GM12878 (cell line): ENCODE measurements around the gene B3GALT6. TPM values are rescaled to one million over a fixed set of nuclear protein-coding genes. Genes with fewer than 3 reads are reported as not detected.

Experiments used
- ATAC-seq: fragments of 200-7000 bp; cut with Tn5 transposase; 3 replicates; pipeline ENCODE4 v1.9.1; 2020; ENCODE audit warnings: mild to moderate bottlenecking, moderate library complexity
- BruUV-seq: library from RNA; stranded (reverse); fragments of 400-500 nt; replicated peaks from 2 replicates; lab custom pipeline; 2021; lab: Mats Ljungman, UMichigan
- CTCF ChIA-PET: fragments of 300-600 bp; sonication (Branson Sonifier 250); formaldehyde crosslinking; extraction: SDS; loops from one replicate; lab custom pipeline; 2021; ENCODE audit warnings: inconsistent platforms; lab: Yijun Ruan, JAX
- POLR2A ChIA-PET: fragments of 350-600 bp; formaldehyde crosslinking; extraction: SDS; loops from one replicate; lab custom pipeline; 2021; ENCODE audit warnings: inconsistent platforms; lab: Charles Lee
- RAD21 ChIA-PET: fragments of 300-600 bp; sonication (Branson Sonifier 250); formaldehyde crosslinking; loops from one replicate; lab custom pipeline; 2023; ENCODE audit warnings: antibody characterized with exemption; ENCODE audit not compliant: unreplicated experiment; lab: Charles Lee
- SMC1A ChIA-PET: fragments of 300-600 bp; sonication (Branson Sonifier 250); formaldehyde crosslinking; loops from one replicate; lab custom pipeline; 2023; ENCODE audit not compliant: unreplicated experiment, uncharacterized antibody; lab: Charles Lee
- DNase-seq: peaks from one replicate; pipeline ENCODE4 v3.0.0-alpha.2; 2011; ENCODE audit warnings: low read depth, low spot score
- FAIRE-seq: peaks from 3 replicates; lab custom pipeline; 2011; peaks lifted over from hg19 to GRCh38; lab: Jason Lieb, UNC
- H2AFZ ChIP-seq: 2 replicates; pipeline ENCODE4 v1.6.0; 2011; ENCODE audit warnings: low read depth, low read length, control low read depth; ENCODE audit not compliant: control insufficient read depth
- H3K27ac ChIP-seq: 2 replicates; pipeline ENCODE4 v1.5.1; 2011; ENCODE audit warnings: control low read depth; ENCODE audit not compliant: control insufficient read depth, insufficient read depth
- H3K27me3 ChIP-seq, 2 experiments: replicated peaks in 1 of 2; 2 replicates each; pipeline versions ENCODE4 v1.6.0 to v1.6.1; 2011; ENCODE audit warnings: low read length in 1 of 2; ENCODE audit not compliant: control insufficient read depth in 2 of 2, insufficient read depth in 2 of 2
- H3K36me3 ChIP-seq, 2 experiments: 2 replicates each; pipeline ENCODE4 v1.5.1; 2011; ENCODE audit warnings: low read length in 1 of 2; ENCODE audit not compliant: control insufficient read depth in 2 of 2, insufficient read depth in 2 of 2
- H3K4me1 ChIP-seq: 2 replicates; pipeline ENCODE4 v1.6.1; 2011; ENCODE audit warnings: mild to moderate bottlenecking, low read length, moderate library complexity, mixed read lengths; ENCODE audit not compliant: control insufficient read depth, insufficient read depth
- H3K4me2 ChIP-seq: 2 replicates; pipeline ENCODE4 v1.6.0; 2011; ENCODE audit warnings: control low read depth; ENCODE audit not compliant: control insufficient read depth, insufficient read depth
- H3K4me3 ChIP-seq: fragments of 200-600 bp; sonication (generic); 2 replicates; pipeline ENCODE4 v1.5.1; 2016
- H3K79me2 ChIP-seq: 2 replicates; pipeline ENCODE4 v1.6.0; 2011; ENCODE audit warnings: low read length; ENCODE audit not compliant: control insufficient read depth, insufficient read depth
- H3K9ac ChIP-seq: 2 replicates; pipeline ENCODE4 v1.8.0; 2011; ENCODE audit warnings: low read length, control low read depth, mixed read lengths; ENCODE audit not compliant: control insufficient read depth, insufficient read depth
- H3K9me3 ChIP-seq: replicated peaks from 3 replicates; pipeline ENCODE4 v1.5.1; 2011; ENCODE audit warnings: mild to moderate bottlenecking, low read length; ENCODE audit not compliant: control insufficient read depth, insufficient read depth
- H4K20me1 ChIP-seq: 2 replicates; pipeline ENCODE4 v1.6.0; 2011; ENCODE audit not compliant: control insufficient read depth, insufficient read depth
- GATAD2B ChIP-seq: fragments of 450-650 bp; conservative IDR thresholded peaks from 2 replicates; pipeline ENCODE4 v1.6.1; 2017; ENCODE audit warnings: low read depth, mild to moderate bottlenecking, moderate library complexity
- IKZF1 ChIP-seq: fragments of 450-650 bp; conservative IDR thresholded peaks from 2 replicates; pipeline ENCODE4 v1.6.1; 2017; ENCODE audit warnings: antibody characterized with exemption, mild to moderate bottlenecking
- MLLT1 ChIP-seq: fragments of 450-650 bp; IDR thresholded peaks from 2 replicates; pipeline ENCODE4 v1.6.1; 2016; ENCODE audit warnings: mild to moderate bottlenecking
- NFIC ChIP-seq: IDR thresholded peaks from 2 replicates; pipeline ENCODE4 v1.6.1; 2012; ENCODE audit warnings: low read depth, mild to moderate bottlenecking, inconsistent platforms, low read length, moderate library complexity
- PBX3 ChIP-seq: IDR thresholded peaks from 2 replicates; pipeline ENCODE4 v1.6.1; 2011; ENCODE audit warnings: mild to moderate bottlenecking, low read depth, low read length, moderate library complexity; ENCODE audit not compliant: insufficient replicate concordance
- PKNOX1 ChIP-seq: fragments of 450-650 bp; IDR thresholded peaks from 2 replicates; pipeline ENCODE4 v1.6.1; 2016; ENCODE audit warnings: mild to moderate bottlenecking
- POLR2A ChIP-seq: IDR thresholded peaks from 2 replicates; pipeline ENCODE4 v1.6.1; 2011; ENCODE audit warnings: low read depth, mild to moderate bottlenecking, low read length
- SREBF1 ChIP-seq: IDR thresholded peaks from 2 replicates; pipeline ENCODE4 v1.6.1; 2012; ENCODE audit warnings: mild to moderate bottlenecking, low read length
- TARDBP ChIP-seq: IDR thresholded peaks from 2 replicates; pipeline ENCODE4 v1.6.1; 2016; ENCODE audit warnings: borderline replicate concordance
- YY1 ChIP-seq: IDR thresholded peaks from 2 replicates; pipeline ENCODE4 v1.6.1; 2011; ENCODE audit warnings: low read depth, mild to moderate bottlenecking, low read length
- WGBS: methylation state at CpG from one replicate; pipeline ENCODE4 v1.1.6; 2016; ENCODE audit warnings: low lambda C conversion rate; ENCODE audit not compliant: insufficient replicate concordance, insufficient coverage; ENCODE audit errors: missing lambda C conversion rate; 5-methylcytosine and 5-hydroxymethylcytosine counted together
- in situ Hi-C: fragments of 300-500 bp; cut with MboI; formaldehyde crosslinking; loops from 9 replicates; pipeline ENCODE4 v1.14.3; 2018; ENCODE audit warnings: mixed read lengths
- intact Hi-C: fragments of 100-400 bp; cut with micrococcal nuclease; formaldehyde crosslinking; loops from one replicate; pipeline ENCODE4 v1.14.2; 2022; ENCODE audit not compliant: unreplicated experiment
- polyA plus RNA-seq, 11 experiments: library from polyadenylated mRNA; depleted of rRNA in 4 of 11; unstranded in 6 of 11; stranded (reverse) in 5 of 11; fragments of >200 nt; fragmentation: Nextera tagmentation in 4 of 11; fragmentation: Illumina TruSeq in 1 of 11; extraction: Ambion mirVana in 4 of 11; extraction: Trizol in 1 of 11; gene quantifications; 1 replicate in 1 of 11; 2 replicates in 10 of 11; pipeline versions ENCODE4 v1.2.1 to v1.2.3, GENCODE V29; 2011 to 2016; ENCODE audit warnings: inconsistent platforms in 2 of 11, missing spikeins in 2 of 11, low read depth in 1 of 11
- total RNA-seq, 4 experiments: library from RNA; depleted of rRNA in 3 of 4; stranded (reverse); fragments of >200 nt in 3 of 4; fragmentation: Illumina TruSeq in 1 of 4; extraction: Trizol in 1 of 4; gene quantifications; 2 replicates each; pipeline versions ENCODE4 v1.2.1 to v1.2.3, GENCODE V29; 2013 to 2021

The B3GALT6 gene
- total and polyA plus RNA-seq, 10 of the 15 experiments (the other 5 are each of a cell fraction or from before 2014, with no cell fraction given): 0.53 to 20.8 (median 4.5) TPM

- ChIA-PET CTCF (interaction anchor here (0.9 to 1.6 kb wide), 2 partner anchors 19 to 148 kb away, joined by 3 to 8 read pairs; no protein-coding TSS in a partner anchor), SMC1A (no interaction called here), RAD21 (no interaction called here), POLR2A (interaction anchor here (0.6 kb wide), 1 partner anchor 11 kb away, joined by 3 read pairs; no protein-coding TSS in a partner anchor)
- peak overlapping the region; percentile 100 for H3K4me2 ChIP-seq
- BruUV-seq: no TSS peak
- H4K20me1 ChIP-seq: peaks cover 4% of the 10 kb centered on the region; the same call in 1 of the 2 replicates
- intact Hi-C loops: no loop called here
- WGBS: 27% methylated on average over 7 of the region's 7 CpGs
- no peaks in the 10 kb centered on the region for H3K27me3 ChIP-seq
- H3K79me2 ChIP-seq: peaks cover 44% of the 10 kb centered on the region
- H2AFZ ChIP-seq: no peak overlapping the region
- H3K9ac ChIP-seq: 0 out of 2 replicates have a peak overlapping the region, but pooled peaks have one; percentile 19
- ATAC-seq: no peak
- H3K36me3 ChIP-seq: peaks cover 8 to 10% of the 10 kb centered on the region in 2 experiments; a peak in 3 of 4 replicates
- DNase-seq: no peak
- peak overlapping the region; percentile 56; the same call in 1 of the 2 replicates for H3K4me3 ChIP-seq
- TF ChIP-seq NFIC: no peak
- 0 out of 2 replicates have a peak, but pooled peaks have one; percentile 20 for TF ChIP-seq IKZF1
- FAIRE-seq: no peak
- no peaks in the 10 kb centered on the region for H3K9me3 ChIP-seq
- peak overlapping the region; percentile 1; the same call in 1 of the 2 replicates for H3K27ac ChIP-seq
- in situ Hi-C loops: no loop called here
- H3K4me1 ChIP-seq: peaks cover 18% of the 10 kb centered on the region
These were observed 38.8 kb downstream of the B3GALT6 start for GRCh38 chr1:1270813-1271212.

GRCh38 chr1:1272341-1273208 is 40.5 kb downstream of the B3GALT6 start:
- Histone ChIP-seq H3K9me3 (no peaks in the 10 kb centered on the region), H3K4me3 (peak overlapping the region; percentile 78), H4K20me1 (peaks cover 4% of the 10 kb centered on the region; the same call in 1 of the 2 replicates), H3K9ac (peak overlapping the region; percentile 92), H2AFZ (no peak overlapping the region), H3K27me3 (no peaks in the 10 kb centered on the region), H3K4me1 (peaks cover 18% of the 10 kb centered on the region), H3K27ac (peak overlapping the region; percentile 78), H3K36me3 (peaks cover 5 to 6% of the 10 kb centered on the region in 2 experiments; a peak in 3 of 4 replicates), H3K4me2 (peak overlapping the region; percentile 100), H3K79me2 (peaks cover 44% of the 10 kb centered on the region)
- WGBS: 16% methylated on average over 43 of the region's 43 CpGs
- ATAC-seq (no peak; the same call in 2 of the 3 replicates), DNase-seq (no peak), FAIRE-seq (no peak)
- ChIA-PET RAD21 (interaction anchor here (1.6 kb wide), 1 partner anchor 150 kb away, joined by 6 read pairs; no protein-coding TSS in a partner anchor), SMC1A (interaction anchor here (1.2 kb wide), 1 partner anchor 18 kb away, joined by 5 read pairs; no protein-coding TSS in a partner anchor), POLR2A (interaction anchor here (0.6 to 1.4 kb wide), 5 partner anchors 17 to 306 kb away, joined by 3 to 5 read pairs (median 4); no protein-coding TSS in a partner anchor), CTCF (interaction anchor here (0.6 to 0.7 kb wide), 2 partner anchors 150 to 151 kb away, joined by 3 read pairs; no protein-coding TSS in a partner anchor)
- intact Hi-C loops: no loop called here
- no TSS peak for BruUV-seq
- peak; percentile 63; the same call in 1 of the 2 replicates for TF ChIP-seq MLLT1
- TF ChIP-seq PBX3: peak; percentile 54
- no peak for TF ChIP-seq GATAD2B
- TF ChIP-seq POLR2A: peak; percentile 74
- TF ChIP-seq PKNOX1: peak; percentile 81
- no peak for TF ChIP-seq TARDBP
- TF ChIP-seq YY1: no peak
- no peak for TF ChIP-seq SREBF1
- in situ Hi-C loops: no loop called here
